ENCODE measurements around the gene MAML2.
"Not testable (repeated sequence)": the region's sequence is repeated elsewhere in the genome, so short reads cannot be mapped to it uniquely, and the experiment has no call there.

The MAML2 gene

DNA sequence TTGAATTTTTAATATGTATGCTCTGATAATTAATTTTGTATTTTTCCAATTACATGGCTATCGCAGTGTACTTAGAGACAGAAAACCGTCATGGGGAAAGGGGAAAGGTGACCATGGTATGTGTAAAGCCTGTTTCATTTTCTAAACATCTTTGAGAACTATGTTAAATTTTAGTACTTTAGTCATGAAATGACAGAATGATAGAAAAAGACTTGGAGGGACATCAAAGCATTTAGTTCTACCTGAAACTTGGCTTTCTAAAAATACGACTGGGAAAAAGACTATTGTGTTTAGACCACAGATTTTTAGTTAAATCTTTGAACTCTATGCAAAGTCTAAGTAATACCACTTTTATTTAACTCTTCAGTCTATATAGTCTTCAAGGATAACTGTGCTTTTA is 54.1 kb downstream of the MAML2 start:
- no peak for DNase-seq

DNA sequence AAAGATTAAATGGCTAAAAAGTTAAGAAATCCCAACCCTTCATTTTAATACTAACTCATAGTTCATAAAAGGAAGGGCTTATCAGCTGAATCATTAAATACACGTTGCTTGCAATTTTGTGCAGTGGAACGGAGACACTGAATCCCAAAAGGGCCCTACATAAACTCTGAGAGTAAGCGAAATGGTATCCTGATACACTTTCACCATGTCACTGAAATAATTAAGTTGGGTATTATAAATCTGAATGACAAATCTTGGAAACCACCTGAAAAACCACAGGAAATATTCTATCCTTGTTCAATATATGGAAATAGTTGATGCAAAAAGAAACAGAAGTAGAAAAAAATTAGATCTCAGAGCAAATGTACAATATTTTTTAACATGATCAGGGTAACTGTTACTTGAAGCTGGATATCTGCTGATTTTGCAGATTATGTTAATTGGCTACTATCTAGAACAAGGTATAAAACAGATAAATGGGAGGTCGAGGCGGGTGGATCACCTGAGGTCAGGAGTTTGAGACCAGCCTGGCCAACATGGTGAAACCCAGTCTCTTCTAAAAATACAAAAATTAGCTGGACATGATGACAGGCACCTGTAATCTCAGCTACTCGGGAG is 55.1 kb downstream of the MAML2 start:
- no peak for DNase-seq

- not testable (repeated sequence) for DNase-seq
Measured at GRCh38 chr11:96285985-96286384, 57.0 kb downstream of the MAML2 start.

GRCh38 chr11:96284917-96285316 is 58.1 kb downstream of the MAML2 start:
- no peak for DNase-seq

DNA sequence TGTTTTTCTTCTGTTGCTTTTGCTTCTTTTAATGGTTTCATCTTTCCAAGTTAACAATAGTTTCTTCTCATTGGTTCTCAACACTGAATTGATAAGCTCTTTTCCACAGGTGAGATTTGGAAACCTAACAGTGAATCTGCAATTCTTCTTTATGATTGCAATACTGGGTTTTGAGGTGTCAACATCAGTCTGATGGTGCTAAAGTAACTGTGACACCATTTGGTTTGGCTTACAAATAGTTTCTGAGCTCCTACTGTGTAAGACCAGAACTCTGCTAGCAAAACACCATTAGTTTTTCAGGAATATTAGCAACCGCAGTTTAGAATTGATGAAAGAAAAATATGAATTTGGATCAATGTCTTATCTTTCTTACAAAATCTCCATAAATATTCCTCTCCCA is 58.6 kb downstream of the MAML2 start:
- DNase-seq: no peak

DNA sequence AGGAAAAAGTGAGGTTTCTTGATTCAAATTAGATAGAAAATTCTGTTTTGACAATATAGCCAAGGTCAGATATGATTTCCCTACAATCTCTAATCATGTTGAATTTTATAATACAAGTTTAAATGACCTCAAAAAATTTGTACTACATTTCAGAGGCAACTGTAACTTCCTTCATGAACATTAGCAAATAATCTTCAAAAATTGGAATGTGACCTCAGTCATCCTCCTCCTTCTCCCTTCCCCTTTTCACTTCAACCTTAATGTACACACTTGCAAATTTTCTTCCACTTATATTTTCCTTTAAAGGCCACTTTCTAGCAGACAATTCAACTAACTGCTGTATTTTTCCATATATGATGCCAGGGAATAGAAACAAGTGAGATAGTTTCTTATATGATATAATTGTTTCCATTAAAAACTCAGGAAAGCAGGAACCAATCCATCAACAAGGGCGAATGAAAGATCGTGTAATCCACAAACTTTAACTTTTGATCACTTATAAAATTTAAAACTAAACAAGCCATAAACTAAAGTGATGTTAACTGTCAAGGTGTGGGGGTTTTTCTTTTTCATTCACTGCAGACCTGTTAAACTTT is 60.3 kb downstream of the MAML2 start:
- DNase-seq: no peak

DNA sequence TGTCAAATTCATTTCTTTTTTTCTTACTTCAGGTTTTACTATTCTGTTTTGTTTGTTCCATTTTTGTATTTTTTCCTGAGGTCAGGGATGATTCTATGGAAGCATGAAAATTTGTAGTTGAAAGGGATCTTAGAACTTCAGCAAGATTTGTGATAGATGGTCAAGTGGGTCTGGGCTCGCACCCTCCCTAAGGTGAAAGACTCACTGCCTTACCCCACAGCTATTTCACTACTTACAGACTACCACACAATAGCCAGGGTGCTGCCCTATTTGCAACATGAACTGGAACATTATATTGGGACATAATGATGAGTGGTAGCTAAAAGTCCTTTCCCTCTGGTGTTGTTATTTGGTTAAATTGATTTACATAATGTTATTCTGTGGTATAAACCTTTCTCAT is 62.6 kb downstream of the MAML2 start:
- no peak for DNase-seq

DNA sequence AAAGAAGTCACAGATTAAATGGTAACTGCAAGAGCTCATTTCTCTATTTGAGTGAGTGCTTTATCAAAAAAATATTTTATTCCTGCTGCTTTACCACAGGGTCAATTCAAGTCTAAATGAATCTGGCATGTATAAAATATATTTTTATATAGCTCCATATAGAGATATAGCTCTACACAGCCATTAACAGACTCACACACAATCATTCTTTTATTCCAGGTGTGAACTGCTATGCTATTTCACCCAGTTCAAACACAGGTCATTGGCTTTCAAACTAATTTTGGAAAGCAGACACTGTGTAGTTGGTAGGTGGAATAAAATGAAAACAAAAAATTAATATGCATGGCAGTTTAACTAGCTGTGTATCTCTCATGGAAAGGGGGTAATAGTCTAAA is 63.1 kb downstream of the MAML2 start:
- DNase-seq: no peak

- DNase-seq: no peak
Measured at GRCh38 chr11:96279018-96279895, 63.7 kb downstream of the MAML2 start.

GRCh38 chr11:96278039-96278897 is 64.7 kb downstream of the MAML2 start:
- no peak for DNase-seq

DNA sequence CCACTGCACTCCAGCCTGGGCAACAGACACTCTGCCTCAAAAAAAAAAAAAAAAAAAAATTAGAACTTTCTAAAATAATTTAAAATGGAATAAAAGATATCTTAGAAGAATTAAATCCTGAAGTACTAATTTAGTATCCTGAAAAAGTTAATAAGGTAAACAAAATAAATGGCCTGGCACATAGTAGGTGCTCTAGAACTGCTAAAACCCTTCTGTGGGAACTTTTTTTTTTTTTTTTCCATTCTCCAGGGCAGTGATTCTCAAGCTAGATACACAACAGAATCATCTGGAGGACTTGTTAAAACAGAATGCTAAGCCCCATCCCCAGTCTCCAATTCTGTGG is 65.3 kb downstream of the MAML2 start:
- no peak for DNase-seq

DNA sequence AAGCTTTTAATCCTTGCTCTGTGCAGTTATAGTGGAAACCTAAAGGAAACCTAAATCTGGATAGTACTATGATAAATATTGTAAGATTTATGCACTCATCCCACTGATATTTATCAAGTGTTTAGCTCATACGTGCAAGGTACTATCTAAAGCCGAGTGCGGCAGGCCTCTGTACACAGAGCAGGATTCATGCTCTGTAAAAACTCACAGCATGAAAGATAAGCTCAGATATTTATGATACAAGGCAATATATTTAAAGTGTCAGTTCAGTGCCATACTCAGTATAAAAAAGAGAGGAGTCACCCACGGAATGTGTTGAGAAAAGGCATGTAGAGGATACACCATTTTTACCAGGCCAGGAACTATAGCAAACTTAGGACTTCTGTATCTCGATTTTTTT is 66.2 kb downstream of the MAML2 start:
- no peak for DNase-seq

GRCh38 chr11:96275801-96276594 is 67.0 kb downstream of the MAML2 start:
- DNase-seq: no peak

DNA sequence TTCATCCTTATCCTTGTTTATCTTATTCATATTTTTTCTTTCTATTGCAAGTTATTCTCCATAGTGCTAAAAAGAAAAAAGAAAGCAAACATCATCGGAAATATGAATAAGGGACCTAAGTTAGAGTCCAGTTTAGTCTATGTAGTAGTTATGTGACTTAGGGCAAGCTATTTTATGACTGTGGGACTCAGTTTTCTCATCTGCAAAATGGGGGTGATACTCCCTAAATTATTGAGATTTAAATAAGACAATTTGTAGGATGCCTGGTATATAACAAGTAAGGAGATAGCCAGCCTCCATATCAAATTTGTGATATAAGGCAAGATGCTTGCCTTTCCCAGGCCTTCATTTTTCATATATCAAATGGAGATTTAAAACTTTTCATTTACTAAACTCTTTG is 69.5 kb downstream of the MAML2 start:
- DNase-seq: no peak

GRCh38 chr11:96272529-96273222 is 70.3 kb downstream of the MAML2 start:
- DNase-seq: no peak

GRCh38 chr11:96271777-96272176 is 71.2 kb downstream of the MAML2 start:
- no peak for DNase-seq

DNA sequence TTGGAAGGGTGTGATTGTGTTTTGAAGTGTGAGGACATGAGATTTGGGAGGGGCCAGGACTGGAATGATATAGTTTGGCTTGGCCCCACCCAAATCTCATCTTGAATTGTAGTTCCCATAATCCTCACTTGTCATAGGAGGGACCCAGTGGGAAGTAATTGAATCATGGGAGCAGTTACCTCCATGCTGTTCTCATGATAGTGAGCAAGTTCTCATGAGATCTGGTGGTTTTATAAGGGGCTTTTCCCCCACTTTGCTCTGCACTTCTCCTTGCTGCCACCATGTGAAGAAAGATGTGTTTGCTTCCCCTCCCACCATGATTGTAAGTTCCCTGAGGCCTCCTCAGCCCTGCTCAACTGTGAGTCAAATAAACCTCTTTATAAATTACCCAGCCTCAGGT is 71.6 kb downstream of the MAML2 start:
- not testable (repeated sequence) for DNase-seq

DNA sequence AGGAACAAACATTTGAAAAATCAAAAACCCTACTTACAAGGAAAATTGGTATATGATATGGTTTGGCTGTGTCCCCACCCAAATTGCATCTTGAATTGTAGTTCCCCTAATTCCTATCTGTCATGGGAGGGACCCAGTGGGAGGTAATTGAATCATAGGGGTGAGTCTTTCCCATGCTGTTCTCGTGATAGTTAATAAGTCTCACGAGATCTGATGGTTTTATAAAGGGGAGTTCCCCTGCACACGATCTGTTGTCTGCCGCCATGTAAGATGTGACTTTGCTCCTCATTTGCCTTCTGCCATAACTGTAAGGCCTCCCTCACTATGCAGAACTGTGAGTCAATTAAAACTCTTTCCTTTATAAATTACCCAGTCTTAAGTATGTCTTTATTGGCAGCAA is 74.5 kb downstream of the MAML2 start:
- not testable (repeated sequence) for DNase-seq

DNA sequence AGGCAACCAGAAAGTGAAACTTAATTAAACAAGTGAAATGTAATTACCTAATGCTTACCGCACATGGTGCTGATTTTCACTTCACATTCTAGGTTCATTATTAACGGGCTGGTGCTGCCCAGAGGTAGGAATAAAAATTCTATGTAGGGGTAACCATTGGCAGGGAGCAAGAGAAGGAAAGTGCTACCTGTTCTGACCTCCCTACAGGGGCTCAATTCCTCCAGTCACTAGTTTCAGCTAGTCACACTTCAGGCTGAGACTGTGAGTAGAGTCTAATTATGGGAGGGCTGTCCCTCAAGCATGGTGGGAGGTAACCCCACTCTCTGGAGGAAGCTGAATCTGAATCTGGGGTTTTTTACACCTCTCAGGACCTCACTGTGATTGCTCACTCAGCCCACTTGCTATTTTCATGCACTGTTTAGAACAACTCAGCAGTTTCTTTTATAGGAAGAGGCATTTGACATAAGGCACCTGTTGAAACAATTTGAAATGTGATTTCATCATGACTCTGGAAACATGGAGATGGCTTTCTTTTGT is 75.4 kb downstream of the MAML2 start:
- peak; percentile 58 for DNase-seq

GRCh38 chr11:96267001-96267495 is 75.9 kb downstream of the MAML2 start:
- DNase-seq: no peak

GRCh38 chr11:96265972-96266371 is 77.0 kb downstream of the MAML2 start:
- no peak for DNase-seq

Data from activated naive CD4-positive, alpha-beta T cell treated with anti-CD3 and anti-CD28 coated beads, Interleukin-2, amount 50 U/mL, for 16 hours (primary cell).